NCI-H2081 treated with DMSO at 0.1 percent for 48 hours (cell line): ENCODE data around the gene LAMC3.
"Not testable (repeated sequence)": the region's sequence is repeated elsewhere in the genome, so short reads cannot be mapped to it uniquely, and the experiment has no call there.

Experiments used
- DNase-seq: peaks from one replicate; lab custom pipeline; 2025; lab: John Stamatoyannopoulos, UW

LAMC3 gene

GRCh38 chr9:130991778-130992681 is 16.9 kb upstream of the LAMC3 start:
- no peak for DNase-seq

- DNase-seq = no peak
Observed at GRCh38 chr9:130992682-130993032, 16.3 kb upstream of the LAMC3 start.

- no peak for DNase-seq
Observed at GRCh38 chr9:130993303-130994030, 15.5 kb upstream of the LAMC3 start.

- no peak for DNase-seq
Observed at GRCh38 chr9:130994135-130995085, 14.6 kb upstream of the LAMC3 start.

- DNase-seq = no peak
Observed at GRCh38 chr9:130995086-130996011, 13.6 kb upstream of the LAMC3 start.

GRCh38 chr9:130996205-130996604 is 12.8 kb upstream of the LAMC3 start:
- DNase-seq = no peak

- DNase-seq = no peak
Observed at GRCh38 chr9:130996676-130997394, 12.1 kb upstream of the LAMC3 start.

GRCh38 chr9:130997395-130997684 is 11.6 kb upstream of the LAMC3 start:
- no peak for DNase-seq

- DNase-seq = no peak
Observed at GRCh38 chr9:130997925-130998596, 10.9 kb upstream of the LAMC3 start.

GRCh38 chr9:130998597-130999244 is 10.3 kb upstream of the LAMC3 start:
- no peak for DNase-seq

GRCh38 chr9:130999245-130999623 is 9.7 kb upstream of the LAMC3 start:
- DNase-seq = no peak

- DNase-seq = not testable (repeated sequence)
Observed at GRCh38 chr9:131000526-131000925, 8.4 kb upstream of the LAMC3 start.

- no peak for DNase-seq
Observed at GRCh38 chr9:131001021-131001420, 8.0 kb upstream of the LAMC3 start.

GRCh38 chr9:131001990-131002389 is 7.0 kb upstream of the LAMC3 start:
- no peak for DNase-seq

GRCh38 chr9:131006601-131007000 is 2.4 kb upstream of the LAMC3 start:
- no peak for DNase-seq

GRCh38 chr9:131008086-131008485 is 888 bp upstream of the LAMC3 start:
- no peak for DNase-seq

- DNase-seq = no peak
Observed at GRCh38 chr9:131008563-131008908, 438 bp upstream of the LAMC3 start.

GRCh38 chr9:131010482-131011273 is 1.7 kb downstream of the LAMC3 start:
- DNase-seq = no peak
